GM06990 (cell line): Measurements from ENCODE around the gene OCLN.

Source experiments
- DNase-seq: peaks from one replicate; pipeline ENCODE4 v3.0.0-alpha.2; 2011; ENCODE audit not compliant: insufficient read length; ENCODE audit errors: extremely low read depth
- H3K27me3 ChIP-seq: replicated peaks from 2 replicates; pipeline ENCODE4 v1.6.0; 2011; ENCODE audit warnings: low read length; ENCODE audit not compliant: control insufficient read depth, insufficient read depth
- H3K36me3 ChIP-seq: 2 replicates; pipeline ENCODE4 v1.5.1; 2011; ENCODE audit warnings: low read length; ENCODE audit not compliant: control insufficient read depth, insufficient read depth
- H3K4me3 ChIP-seq: replicated peaks from 2 replicates; pipeline ENCODE4 v1.5.1; 2011; ENCODE audit warnings: low read depth, mild to moderate bottlenecking, control low read depth, low read length
- CTCF ChIP-seq: IDR thresholded peaks from 2 replicates; pipeline ENCODE4 v1.5.1; 2011; ENCODE audit warnings: low read length, control low read depth, mild to moderate bottlenecking, inconsistent platforms; ENCODE audit not compliant: insufficient read depth, poor library complexity, severe bottlenecking

OCLN gene

GRCh38 chr5:69498384-69498783 lies 5.8 kb downstream of the OCLN start:
- Histone ChIP-seq H3K27me3 (no peaks in the 10 kb centered on the region), H3K36me3 (no peaks in the 10 kb centered on the region), H3K4me3 (no peak overlapping the region)
- no peak for DNase-seq
- TF ChIP-seq CTCF, result no peak

GRCh38 chr5:69502367-69502766 lies 9.8 kb downstream of the OCLN start:
- H3K27me3 ChIP-seq, result no peaks in the 10 kb centered on the region
- no peak overlapping the region for H3K4me3 ChIP-seq
- no peak for TF ChIP-seq CTCF
- H3K36me3 ChIP-seq, result no peaks in the 10 kb centered on the region; the same call in 1 of the 2 replicates
- DNase-seq, result no peak

- TF ChIP-seq CTCF, result no peak
- Histone ChIP-seq H3K4me3 (no peak overlapping the region), H3K36me3 (no peaks in the 10 kb centered on the region; the same call in 1 of the 2 replicates), H3K27me3 (no peaks in the 10 kb centered on the region)
- peak; percentile 32 for DNase-seq
These were observed 10.3 kb downstream of the OCLN start for GRCh38 chr5:69502767-69503488.

- no peak for DNase-seq
- no peak overlapping the region for H3K4me3 ChIP-seq
- H3K27me3 ChIP-seq, result no peaks in the 10 kb centered on the region
- H3K36me3 ChIP-seq, result no peaks in the 10 kb centered on the region; the same call in 1 of the 2 replicates
- TF ChIP-seq CTCF, result no peak
These were observed 11.4 kb downstream of the OCLN start for GRCh38 chr5:69504036-69504435.

- no peak for DNase-seq
- Histone ChIP-seq H3K36me3 (peaks cover 1% of the 10 kb centered on the region; the same call in 1 of the 2 replicates), H3K27me3 (no peaks in the 10 kb centered on the region), H3K4me3 (no peak overlapping the region)
- TF ChIP-seq CTCF, result no peak
These were observed 12.7 kb downstream of the OCLN start for GRCh38 chr5:69505306-69505705.

- Histone ChIP-seq H3K27me3 (no peaks in the 10 kb centered on the region), H3K36me3 (peaks cover 1% of the 10 kb centered on the region; the same call in 1 of the 2 replicates), H3K4me3 (no peak overlapping the region)
- no peak for TF ChIP-seq CTCF
- DNase-seq, result no peak
These were observed 16.6 kb downstream of the OCLN start for GRCh38 chr5:69509212-69509611.
